GM23248 (cell line): Measurements from ENCODE around the gene LIMD2.

Source experiments
- EZH2 ChIP-seq: fragments of 200-600 bp; sonication (generic); IDR thresholded peaks from 2 replicates; pipeline ENCODE4 v1.6.1; 2018; ENCODE audit warnings: antibody characterized with exemption, mild to moderate bottlenecking; ENCODE audit not compliant: insufficient read depth, poor library complexity, severe bottlenecking
- EZH2phosphoT487 ChIP-seq: fragments of 200-600 bp; sonication (generic); IDR thresholded peaks from 2 replicates; pipeline ENCODE4 v1.6.1; 2018; ENCODE audit warnings: antibody characterized with exemption, moderate library complexity, mild to moderate bottlenecking, low read depth; ENCODE audit not compliant: insufficient read depth

GRCh38 chr17:63701456-63701820, 1.5 kb upstream of the LIMD2 start:
- no peak for TF ChIP-seq EZH2
- TF ChIP-seq EZH2phosphoT487: no peak
